NCI-H146 (cell line): Measurements from ENCODE around the gene CRYBA2.

ENCODE experiments used
- DNase-seq: peaks from one replicate; lab custom pipeline; 2025; lab: John Stamatoyannopoulos, UW

Gene CRYBA2

GRCh38 chr2:218993345-218994315, at the start of gene CRYBA2:
TSS of gene CRYBA2 (minus strand) at chr2:218993422. CDS start at chr2:218993176, 246 bp downstream.
- DNase-seq: peak; percentile 72

- DNase-seq: no peak
Measured at GRCh38 chr2:219042750-219043149, 49.5 kb upstream of the CRYBA2 start.

- DNase-seq: no peak
Measured at GRCh38 chr2:219042157-219042556, 48.9 kb upstream of the CRYBA2 start.

GRCh38 chr2:219041252-219041651, 48.0 kb upstream of the CRYBA2 start, which contains the start of gene CFAP65:
TSS of gene CFAP65 (minus strand) at chr2:219041516. CDS start at chr2:219039048, 2,468 bp downstream.
- DNase-seq: peak; percentile 23

- DNase-seq: no peak
Measured at GRCh38 chr2:219038600-219038999, 45.4 kb upstream of the CRYBA2 start.

- no peak for DNase-seq
Measured at GRCh38 chr2:219037783-219038499, 44.7 kb upstream of the CRYBA2 start.

- no peak for DNase-seq
Measured at GRCh38 chr2:219035942-219036341, 42.7 kb upstream of the CRYBA2 start.

- no peak for DNase-seq
Measured at GRCh38 chr2:219034823-219035222, 41.6 kb upstream of the CRYBA2 start.

GRCh38 chr2:219032051-219032745, 39.0 kb upstream of the CRYBA2 start:
- no peak for DNase-seq

GRCh38 chr2:219031005-219031738, 38.0 kb upstream of the CRYBA2 start:
- DNase-seq: no peak

GRCh38 chr2:219030177-219030940, 37.1 kb upstream of the CRYBA2 start:
- DNase-seq: no peak

GRCh38 chr2:219029829-219030165, 36.6 kb upstream of the CRYBA2 start:
- DNase-seq: peak; percentile 60

- DNase-seq: no peak
Measured at GRCh38 chr2:219028996-219029828, 36.0 kb upstream of the CRYBA2 start.

GRCh38 chr2:219028141-219028540, 34.9 kb upstream of the CRYBA2 start:
- DNase-seq: no peak

GRCh38 chr2:219027511-219028055, 34.4 kb upstream of the CRYBA2 start:
- no peak for DNase-seq

- DNase-seq: no peak
Measured at GRCh38 chr2:219026946-219027345, 33.7 kb upstream of the CRYBA2 start.

GRCh38 chr2:219025637-219026585, 32.7 kb upstream of the CRYBA2 start:
- DNase-seq: no peak

- no peak for DNase-seq
Measured at GRCh38 chr2:219024059-219024458, 30.8 kb upstream of the CRYBA2 start.
